Activated T-cell treated with anti-CD3 and anti-CD28 coated beads for 4 hours (primary cell): Measurements from ENCODE around the gene AKAP13.

ENCODE experiments used
- DNase-seq: peaks from one replicate; pipeline ENCODE4 v3.0.0-alpha.2; 2020

AKAP13 gene

GRCh38 chr15:85749261-85750151 lies 369.1 kb downstream of the AKAP13 start:
- no peak for DNase-seq

GRCh38 chr15:85750319-85751290 lies 370.2 kb downstream of the AKAP13 start:
- no peak for DNase-seq

GRCh38 chr15:85751291-85752123 lies 371.1 kb downstream of the AKAP13 start:
- no peak for DNase-seq

GRCh38 chr15:85752124-85752475 lies 371.7 kb downstream of the AKAP13 start:
- DNase-seq = no peak

GRCh38 chr15:85752491-85752961 lies 372.1 kb downstream of the AKAP13 start:
- DNase-seq = no peak

- no peak for DNase-seq
Observed at GRCh38 chr15:85753261-85753660, 372.9 kb downstream of the AKAP13 start.

- no peak for DNase-seq
Observed at GRCh38 chr15:85753791-85754452, 373.5 kb downstream of the AKAP13 start.

GRCh38 chr15:85754989-85755388 lies 374.6 kb downstream of the AKAP13 start:
- DNase-seq = no peak

GRCh38 chr15:85755471-85755870 lies 375.1 kb downstream of the AKAP13 start:
- no peak for DNase-seq

- DNase-seq = no peak
Observed at GRCh38 chr15:85755942-85756341, 375.5 kb downstream of the AKAP13 start.

GRCh38 chr15:85756411-85757072 lies 376.1 kb downstream of the AKAP13 start:
- no peak for DNase-seq

GRCh38 chr15:85757073-85757938 lies 376.9 kb downstream of the AKAP13 start:
- DNase-seq = no peak

- DNase-seq = no peak
Observed at GRCh38 chr15:85757939-85758654, 377.7 kb downstream of the AKAP13 start.

- no peak for DNase-seq
Observed at GRCh38 chr15:85758655-85758978, 378.2 kb downstream of the AKAP13 start.

GRCh38 chr15:85759376-85759775 lies 379.0 kb downstream of the AKAP13 start:
- DNase-seq = no peak

- DNase-seq = no peak
Observed at GRCh38 chr15:85760049-85760448, 379.6 kb downstream of the AKAP13 start.

GRCh38 chr15:85760531-85761371 lies 380.3 kb downstream of the AKAP13 start:
- no peak for DNase-seq

- DNase-seq = no peak
Observed at GRCh38 chr15:85761635-85762034, 381.2 kb downstream of the AKAP13 start.
